NCI-H2196 treated with DMSO at 0.1 percent for 48 hours (cell line): ENCODE results near the gene ARSG.

ENCODE experiments used
- DNase-seq: peaks from one replicate; lab custom pipeline; 2025; ENCODE audit not compliant: unreplicated experiment; lab: John Stamatoyannopoulos, UW

Gene ARSG

DNA sequence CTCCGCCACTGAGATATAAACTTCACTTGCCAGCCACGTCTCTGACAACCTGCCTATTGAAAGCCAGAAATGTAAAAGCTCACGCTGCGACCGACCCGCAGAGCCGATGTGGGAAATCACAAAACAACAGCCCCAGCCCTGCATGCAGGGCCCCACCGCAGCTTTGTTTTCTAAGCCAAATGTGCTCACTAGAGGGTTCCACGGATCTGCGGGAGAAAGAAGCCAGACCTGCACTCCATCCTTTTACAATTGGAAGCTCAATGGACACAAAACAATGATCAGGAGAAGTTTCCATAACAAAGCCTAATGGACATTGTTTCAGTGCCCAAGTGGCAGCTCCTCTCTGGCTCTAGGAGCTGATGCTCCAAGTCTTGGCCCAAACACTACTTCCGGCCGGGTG, 132.9 kb downstream of the ARSG start:
- no peak for DNase-seq

DNA sequence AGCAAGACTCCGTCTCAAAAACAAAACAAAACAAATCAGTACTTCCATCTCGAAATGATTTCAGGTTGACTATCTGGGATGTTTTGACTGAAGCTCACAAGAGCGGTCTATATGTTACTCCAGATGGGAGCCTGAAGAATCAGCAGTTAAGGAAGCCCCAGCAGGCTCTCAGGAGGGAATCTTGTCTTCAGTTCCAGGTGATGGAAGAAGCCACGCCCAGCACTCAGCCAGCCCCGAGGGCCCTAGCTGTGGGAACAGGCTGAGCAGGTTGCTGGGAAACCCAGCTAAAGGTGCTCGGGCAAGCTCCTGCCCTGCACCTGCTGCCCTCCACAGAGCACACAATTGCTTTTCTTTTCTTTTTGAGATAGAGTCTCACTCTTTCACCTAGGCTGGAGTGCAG, 133.6 kb downstream of the ARSG start:
- peak; percentile 21 for DNase-seq

DNA sequence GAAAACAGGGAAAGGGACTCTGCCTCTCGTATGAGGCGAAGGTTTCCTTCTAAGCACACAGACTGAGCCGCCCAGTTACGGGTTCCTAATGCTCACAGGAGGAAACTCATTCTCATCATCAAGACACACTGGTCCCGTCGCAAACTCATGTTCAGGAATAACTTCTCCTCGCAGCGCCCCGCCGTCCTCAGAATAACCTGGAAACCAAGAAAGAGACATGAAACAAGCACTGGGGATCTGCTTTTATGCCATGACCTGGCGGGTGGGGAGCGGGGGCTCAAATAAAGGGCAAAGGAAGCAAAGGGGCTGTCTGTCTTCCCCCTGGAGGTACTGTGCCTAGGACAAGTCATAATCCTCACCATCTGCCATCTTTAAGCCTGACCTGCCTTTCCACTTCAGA, 134.7 kb downstream of the ARSG start:
- DNase-seq = no peak

DNA sequence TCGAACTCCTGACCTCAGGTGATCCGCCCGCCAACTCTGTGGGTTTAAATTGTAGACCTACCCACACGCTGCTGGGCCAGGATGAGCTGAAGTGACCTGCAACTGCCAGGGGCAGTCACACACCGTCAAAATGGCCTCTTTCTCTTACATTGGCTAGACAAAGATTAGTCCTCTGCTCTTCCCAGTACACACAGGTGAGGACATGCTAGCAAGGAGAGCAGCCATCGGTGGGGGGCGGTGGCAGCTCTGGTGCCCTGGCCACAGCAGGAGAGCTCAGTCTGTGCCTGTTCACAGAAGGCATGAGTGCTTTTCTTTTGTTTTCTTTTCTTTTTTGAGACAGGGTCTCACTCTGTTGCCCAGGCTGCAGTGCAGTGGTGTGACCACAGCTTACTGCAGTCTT, 136.3 kb downstream of the ARSG start:
- no peak for DNase-seq

DNA sequence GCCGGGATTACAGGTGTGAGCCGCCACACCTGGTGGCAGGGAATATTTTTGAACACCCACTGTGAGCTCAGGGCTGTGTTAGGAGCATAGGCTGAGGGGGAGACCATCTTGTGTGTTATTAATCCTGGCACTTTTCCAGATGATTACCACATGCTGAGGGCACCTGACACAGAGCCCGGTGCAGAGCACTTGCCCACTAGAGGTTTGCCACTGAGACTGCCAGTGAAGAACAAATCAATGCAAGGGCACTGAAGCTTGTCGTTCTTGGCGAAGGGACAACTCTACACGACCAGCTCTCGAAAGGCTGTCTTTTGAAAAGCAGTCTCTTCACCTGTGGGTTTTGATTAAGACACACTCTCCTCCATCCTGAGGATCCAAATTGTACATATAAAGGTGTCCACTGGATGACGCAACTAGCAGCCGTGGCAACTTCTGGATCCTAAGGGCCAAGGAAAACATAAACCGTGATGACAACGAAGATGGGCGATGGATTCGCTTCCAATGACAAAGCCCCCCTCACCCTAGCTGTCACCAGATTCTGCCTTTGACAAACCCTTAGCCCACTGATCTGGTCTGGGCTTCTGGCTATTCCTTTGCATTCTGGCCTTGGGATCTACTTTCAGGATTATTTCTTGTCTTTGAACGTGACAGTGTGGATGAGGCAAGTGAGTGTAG, 137.3 kb downstream of the ARSG start:
- no peak for DNase-seq

DNA sequence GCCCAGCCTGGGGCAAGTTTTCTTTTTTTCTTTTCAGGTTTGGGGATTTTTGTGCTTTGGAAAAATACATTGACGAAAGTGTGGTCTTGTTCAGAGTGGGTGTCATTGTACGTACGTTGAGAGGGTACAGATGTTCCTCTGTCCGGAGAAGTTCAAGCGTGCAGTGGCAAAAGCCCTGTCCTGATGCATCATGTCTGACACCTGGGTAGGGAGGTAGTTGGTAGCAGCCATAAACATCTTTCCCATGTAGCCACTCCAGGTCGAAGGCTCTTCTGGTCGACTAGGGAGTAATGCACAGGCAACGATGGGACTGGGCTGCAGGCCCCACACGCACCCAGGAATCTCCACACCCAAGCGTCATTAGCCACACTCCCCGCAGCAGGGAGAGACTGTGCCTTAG, 138.6 kb downstream of the ARSG start:
- no peak for DNase-seq

DNA sequence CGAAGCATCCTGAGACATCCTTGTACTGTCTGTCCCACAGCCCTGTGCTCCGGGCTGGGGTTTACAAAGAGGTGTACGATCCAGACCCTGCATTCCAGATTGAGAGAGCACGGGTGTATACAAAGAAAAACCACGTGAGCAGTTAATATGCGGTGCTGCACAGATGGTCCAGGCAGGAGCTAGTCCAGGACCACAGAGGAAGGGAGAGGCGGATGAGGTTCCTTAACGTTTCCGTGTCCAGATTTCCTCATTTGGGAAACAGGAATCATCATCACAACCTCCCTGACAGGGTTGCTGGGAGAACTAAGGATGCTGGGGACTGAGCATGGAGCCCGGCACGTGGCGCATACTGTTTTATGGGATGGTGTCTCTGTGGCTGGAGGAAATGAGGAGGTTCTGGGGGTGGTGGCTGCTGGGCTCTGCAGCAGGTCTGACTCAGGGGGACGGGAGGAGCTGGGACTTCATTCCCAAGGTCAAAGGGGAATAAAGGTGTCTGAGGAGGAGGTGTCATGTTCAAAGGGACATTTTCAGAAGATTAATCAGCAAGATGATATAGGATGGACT, 139.8 kb downstream of the ARSG start:
- no peak for DNase-seq

DNA sequence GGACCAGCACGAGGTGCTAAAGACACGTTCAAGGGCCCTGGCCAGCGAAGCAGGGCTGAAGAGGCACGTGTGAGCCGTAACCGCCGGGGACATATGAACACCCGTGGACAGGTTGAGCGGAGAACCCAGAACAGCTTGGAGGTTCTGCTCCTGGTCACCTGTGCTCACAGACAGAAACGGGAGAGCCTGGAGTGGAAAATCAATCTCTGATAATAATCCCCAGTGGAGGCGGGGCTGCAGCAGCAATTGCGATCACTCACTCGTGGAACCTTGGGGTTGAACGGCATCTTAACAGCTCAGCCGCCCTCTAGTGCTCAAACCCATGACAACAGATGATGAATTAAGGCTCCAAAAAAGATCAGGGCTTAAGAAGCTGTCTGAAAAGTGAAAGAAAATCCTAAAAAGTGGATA, 140.4 kb downstream of the ARSG start:
- DNase-seq = no peak

DNA sequence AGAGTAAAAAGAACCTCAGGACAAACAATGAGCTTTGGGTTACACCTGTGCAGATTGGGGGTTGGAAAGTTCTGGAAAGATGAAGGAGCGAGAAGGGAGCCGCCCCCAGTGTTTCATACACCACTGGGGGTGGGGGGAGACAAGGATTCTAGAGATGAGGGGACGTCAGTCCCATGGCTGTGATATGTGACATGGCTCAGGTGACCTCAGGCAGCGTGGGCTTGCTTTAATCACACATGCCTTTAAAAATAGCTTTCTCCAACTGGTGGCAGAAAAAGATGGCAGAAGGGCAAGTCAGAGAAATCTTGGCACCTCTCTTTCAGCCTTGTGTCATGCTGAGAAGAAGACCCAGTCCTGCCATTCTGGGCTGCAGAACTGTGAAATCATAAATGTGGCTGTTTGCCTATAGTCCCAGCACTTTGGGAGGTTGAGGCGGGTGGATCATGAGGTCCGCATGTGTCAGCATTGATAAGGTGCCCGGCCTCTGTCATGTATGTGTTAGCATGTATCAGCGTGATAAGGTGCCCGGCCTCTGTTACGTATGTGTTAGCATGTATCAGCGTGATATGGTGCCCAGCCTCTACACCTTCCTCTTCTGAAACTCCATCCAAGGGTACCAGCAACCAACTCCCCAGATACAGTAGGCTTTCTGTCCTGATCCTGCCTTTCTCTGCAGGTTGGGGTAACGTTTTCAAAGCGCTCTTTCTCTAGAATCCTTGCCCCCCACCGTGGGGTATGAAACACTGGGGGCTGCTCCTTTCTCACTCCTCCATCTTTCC, 141.0 kb downstream of the ARSG start:
- DNase-seq = no peak

DNA sequence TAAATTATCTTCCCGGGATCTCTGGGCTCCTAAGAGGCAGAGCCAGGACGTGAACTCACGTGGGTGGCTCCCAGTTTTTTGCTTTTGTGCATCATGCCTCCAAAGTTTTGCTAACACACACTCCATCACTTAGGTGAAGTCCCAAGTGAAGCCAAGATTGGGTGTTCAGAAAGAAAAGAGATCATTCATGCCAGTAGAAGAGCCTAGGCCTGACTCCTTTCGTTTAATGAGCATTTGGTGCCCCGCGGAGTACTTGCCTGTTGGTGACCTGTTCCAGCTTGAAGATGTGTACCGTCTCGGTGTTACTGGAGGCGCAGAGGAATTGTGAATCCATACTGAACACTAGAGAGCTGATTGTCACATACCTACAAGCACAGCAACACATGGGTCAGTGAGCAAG, 141.9 kb downstream of the ARSG start:
- DNase-seq = no peak

DNA sequence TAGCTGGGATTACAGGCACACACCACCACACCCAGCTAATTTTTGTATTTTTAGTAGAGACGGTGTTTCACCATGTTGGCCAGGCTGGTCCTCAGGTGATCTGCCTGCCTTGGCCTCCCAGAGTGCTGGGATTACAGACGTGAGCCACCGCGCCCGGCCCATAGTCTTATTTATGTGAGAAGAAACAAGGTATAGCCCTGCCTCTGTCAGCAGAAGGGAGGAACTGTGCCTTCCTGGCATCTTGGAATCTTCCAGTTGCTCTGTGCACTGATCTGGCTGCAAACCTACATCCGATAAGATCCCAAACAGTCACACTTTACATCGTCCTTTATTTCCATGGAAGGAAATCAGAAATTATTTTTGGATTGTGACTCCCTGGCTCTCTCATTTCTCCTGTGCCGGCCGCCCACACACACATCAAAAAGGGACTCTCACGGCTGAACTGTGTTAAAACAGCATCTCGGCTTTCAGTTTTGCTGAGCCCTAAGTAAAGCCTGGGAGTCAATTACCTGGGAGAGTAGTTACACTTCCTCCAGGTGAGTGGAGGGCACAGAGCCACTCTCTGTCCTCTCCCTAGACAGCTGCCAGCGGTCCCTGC, 142.7 kb downstream of the ARSG start:
- DNase-seq = no peak

DNA sequence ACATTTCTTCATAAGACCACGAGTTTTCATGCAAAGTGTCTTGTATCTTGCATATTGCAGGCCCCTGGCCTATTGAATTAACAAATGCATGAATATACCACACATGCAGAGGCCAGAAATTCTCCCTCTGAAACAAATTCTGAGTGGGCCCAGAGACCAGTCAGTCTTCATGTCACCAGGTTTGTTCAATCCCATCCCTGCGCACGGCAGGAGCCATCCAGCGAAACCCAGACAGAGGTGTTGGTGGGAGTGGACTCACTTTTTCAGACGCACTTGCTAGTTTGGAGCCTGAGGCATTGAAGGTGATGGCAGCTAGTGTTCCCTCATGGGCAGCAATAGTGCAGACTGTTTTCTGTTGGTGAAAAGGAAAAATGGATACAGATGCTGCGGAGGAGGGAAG, 144.1 kb downstream of the ARSG start:
- DNase-seq = no peak

DNA sequence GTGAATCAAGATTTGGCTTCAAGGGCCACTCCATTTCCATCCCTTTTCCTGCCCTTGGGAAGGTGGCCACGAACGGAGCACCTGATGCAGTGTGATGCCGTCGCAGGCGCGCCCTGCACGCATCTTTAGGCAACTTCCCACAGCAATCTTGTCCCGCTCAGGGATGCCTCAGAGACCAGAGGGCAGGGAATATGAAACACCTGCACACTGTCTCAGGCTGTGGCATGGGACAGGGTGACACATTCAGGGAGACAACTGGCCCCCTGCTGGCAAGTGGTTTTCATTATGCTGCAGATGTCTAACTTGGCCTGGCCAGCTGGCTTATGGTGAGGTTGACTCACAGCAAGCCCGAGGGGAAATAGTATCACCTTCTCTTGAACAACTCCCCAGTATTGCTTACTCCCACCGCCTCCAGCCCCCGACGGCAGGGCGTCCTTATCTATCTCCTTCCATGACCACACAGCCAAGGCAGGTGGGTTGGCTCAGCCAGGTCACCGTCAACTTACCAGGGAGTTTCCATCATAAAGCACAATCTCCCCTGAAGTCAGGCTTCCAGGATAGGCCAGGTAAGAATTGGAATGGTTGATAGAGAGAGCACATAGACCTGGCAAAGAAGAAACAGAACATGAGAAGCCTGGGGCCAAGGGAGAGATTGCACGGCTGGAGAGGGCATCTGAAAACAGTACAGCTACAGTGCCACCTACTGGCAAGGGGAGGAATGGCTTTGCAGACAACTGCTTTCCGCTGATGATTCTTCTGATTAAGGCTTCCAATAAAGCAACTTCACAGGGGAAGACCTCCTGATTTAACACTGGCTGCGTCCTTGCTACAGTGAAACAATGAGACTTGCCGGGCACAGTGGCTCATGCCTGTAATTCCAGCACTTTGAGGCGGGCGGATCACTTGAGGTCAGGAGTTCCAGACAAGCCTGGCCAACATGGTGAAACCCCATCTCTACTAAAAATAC, 144.9 kb downstream of the ARSG start:
- DNase-seq = peak; percentile 76

DNA sequence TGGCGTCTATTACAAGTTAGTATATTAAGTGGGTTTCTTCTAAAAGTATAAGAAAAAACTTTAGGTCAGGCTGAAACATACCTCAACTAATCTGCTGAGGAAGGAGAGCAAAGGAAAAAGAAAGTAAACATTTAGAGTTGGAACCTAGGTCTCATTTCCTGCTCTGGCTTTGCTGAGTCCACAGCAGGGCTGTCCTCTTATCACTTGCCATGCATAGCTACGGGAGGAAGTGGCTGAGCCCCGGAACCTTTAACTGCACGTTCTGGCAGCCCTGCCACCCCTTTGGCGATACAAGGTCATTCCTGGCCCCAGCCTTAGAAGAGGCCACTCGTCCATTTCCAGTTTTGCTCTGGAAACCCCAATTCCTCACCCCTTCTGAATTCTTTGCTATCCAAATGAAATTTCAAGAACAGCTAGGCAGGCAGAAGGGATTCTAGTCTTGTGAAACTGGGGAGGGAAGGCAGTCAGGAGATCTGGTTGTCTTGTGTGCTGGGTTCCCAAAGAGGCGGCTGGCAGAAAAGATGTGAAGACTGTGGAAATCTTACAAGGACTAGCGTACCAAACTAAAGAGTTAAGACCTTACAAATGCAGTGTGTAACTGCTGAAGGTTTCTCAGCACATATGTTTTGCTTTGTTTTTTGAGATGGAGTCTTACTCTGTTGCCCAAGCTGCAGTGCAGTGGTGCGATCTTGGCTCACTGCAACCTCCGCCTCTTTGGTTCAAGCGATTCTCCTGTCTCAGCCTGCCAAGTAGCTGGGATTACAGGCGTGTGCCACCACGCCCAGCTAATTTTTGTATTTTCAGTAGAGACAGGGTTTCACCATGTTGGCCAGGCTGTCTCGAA, 146.9 kb downstream of the ARSG start:
- DNase-seq = no peak

DNA sequence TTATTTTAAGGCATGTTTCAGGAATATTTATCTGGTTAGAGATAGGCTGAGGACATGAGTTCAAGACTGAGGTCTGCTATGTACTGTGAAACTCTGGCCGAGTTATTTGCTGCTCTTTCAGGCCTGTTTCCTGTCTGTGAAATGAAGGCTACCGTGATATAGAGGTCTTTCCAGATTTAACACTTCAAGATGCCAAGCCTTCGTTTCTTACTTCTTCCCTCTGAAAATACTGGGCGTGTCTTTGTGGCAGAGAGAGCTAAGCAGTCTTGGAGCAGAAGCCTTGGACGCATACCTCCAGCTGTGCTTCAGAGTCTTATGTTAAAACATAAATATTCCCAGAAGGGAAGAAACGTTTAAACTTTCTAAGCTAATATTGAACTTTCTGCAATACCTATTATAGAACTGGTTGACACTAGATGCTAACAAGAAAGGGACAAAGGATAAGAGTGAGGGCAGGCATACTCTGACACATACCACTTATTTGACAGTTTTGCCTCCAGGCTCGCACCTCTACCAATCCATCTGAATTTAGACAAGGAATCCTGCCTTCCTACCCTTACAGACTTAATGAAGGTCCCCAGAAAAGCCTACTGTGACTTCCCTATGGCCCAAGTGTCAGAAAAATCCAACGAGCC, 148.5 kb downstream of the ARSG start:
- DNase-seq = no peak

DNA sequence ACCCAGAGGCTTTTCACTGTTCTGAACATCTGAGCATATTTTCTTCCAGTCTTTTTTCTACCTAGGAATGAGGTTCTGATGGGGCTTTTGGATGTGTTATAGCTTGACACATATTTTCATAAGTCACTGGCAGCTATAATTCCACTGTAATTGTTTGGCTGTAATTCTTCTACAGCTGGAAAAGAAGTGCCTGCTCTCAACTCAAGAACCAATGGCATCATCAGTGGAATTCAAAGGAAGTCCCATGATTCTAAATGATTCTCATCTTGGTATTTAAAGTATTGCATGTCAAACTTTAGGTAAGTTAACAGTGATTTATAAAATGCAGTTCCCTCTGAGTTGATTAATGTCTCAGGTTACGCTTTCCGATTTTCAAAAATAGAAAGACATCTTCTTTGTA, 149.2 kb downstream of the ARSG start:
- DNase-seq = no peak

DNA sequence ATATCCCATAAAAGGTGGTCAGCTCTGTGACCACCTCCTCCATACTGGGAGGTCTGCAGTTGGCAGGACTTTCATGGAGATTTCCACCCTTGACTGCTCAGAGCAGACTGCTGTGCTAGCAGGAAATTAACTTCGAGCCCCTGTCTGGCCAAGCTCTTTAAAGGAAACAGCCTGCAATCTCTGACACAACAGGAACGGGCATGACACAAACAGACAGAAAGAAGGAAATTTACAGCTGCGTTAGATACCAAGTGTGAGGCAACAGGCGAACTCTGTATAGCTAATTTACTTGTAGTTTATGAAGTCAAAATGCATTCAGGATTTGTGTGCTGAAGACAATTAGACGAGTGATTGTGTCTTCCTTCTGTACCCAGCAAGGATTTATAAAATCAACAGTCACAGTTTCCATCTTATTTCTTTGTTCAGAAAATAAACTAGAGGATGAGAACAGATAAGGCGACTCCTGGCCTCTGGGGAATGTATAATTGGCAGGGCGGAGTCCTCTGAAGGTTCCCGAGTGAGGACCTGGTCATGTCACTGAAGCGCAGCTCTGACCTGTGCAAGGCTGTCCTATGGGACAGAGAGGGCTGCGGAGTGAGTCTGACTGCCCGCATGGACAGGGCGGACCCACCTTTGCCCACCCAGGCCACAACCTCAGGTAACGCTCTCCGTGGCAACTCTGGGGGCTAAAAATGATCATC, 149.9 kb downstream of the ARSG start:
- no peak for DNase-seq

DNA sequence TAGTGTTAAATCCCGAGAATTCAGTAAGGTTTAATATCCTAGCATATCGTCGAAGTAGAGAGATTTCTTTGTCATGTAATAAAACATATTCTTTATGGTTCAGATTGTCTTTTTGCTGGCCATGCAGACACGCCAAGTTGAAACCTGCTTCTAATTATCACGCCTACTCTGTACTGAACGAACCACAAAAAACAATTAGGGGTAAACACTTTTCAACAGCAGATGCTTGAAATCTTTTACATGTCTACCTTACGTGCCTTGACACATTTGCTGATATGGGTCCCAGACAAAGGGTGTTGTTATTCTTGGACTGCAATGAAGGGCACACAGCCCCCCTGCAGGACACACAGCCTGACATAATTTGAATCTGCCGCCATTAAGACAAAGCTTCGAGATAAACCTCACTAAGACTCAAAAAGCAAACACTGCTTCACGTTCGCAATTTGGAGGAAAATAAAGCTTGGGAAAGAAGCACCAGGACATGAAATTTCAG, 152.7 kb downstream of the ARSG start:
- DNase-seq = no peak

DNA sequence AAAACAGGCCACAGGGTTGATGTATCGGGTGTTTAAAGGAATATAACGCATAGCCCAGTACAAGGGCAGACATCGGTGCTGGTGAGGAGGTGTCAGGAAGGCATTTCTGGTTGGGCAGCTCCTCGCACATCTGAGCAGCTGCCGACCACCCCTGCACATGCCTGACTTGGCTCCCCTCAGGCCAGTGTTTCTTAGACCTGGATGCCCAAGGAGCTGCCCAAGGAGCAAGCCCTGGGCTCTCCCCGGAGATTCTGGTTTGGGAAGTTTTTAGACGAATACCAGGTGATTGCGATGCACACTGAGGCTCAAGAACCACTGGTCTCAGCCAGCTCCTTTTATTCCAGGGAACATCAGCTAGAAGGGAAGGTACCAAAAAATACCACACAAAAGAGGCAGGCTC, 154.4 kb downstream of the ARSG start:
- DNase-seq = no peak
